Fibroblast of skin of right biceps (primary cell): Measurements from ENCODE around the gene AJM1.

ENCODE experiments used
- DNase-seq: peaks from one replicate; pipeline ENCODE4 v3.0.0-alpha.2; 2013

Gene AJM1

DNA sequence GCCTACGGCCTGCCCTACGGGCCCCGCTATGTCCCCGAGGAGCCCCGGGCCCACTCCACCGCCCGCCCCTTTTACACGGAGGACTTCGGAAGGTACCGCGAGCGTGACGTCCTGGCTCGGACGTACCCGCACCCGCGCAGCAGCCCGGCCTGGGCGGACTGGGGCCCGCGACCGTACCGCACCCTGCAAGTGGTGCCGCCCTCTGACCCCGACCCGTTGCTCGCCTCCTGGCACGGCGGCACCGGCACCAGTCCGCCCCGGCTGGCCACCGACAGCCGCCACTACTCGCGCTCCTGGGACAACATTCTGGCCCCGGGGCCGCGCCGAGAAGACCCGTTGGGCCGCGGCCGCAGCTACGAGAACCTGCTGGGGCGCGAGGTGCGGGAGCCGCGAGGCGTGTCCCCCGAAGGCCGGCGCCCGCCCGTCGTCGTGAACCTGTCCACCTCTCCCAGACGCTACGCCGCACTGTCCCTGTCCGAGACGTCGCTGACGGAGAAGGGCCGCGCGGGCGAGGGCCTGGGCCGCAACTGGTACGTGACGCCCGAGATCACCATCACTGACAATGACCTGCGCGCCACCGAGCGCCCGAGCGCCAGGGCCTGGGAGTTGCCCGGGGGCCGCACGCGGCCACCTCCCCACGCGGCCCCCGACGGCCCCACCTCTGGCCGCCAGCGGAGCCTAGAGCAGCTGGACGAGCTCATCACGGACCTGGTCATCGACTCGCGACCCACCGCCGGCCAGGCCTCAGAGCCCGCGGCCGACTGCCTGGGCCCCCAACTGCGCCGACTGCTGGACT, 3.4 kb downstream of the AJM1 start:
- no peak for DNase-seq

DNA sequence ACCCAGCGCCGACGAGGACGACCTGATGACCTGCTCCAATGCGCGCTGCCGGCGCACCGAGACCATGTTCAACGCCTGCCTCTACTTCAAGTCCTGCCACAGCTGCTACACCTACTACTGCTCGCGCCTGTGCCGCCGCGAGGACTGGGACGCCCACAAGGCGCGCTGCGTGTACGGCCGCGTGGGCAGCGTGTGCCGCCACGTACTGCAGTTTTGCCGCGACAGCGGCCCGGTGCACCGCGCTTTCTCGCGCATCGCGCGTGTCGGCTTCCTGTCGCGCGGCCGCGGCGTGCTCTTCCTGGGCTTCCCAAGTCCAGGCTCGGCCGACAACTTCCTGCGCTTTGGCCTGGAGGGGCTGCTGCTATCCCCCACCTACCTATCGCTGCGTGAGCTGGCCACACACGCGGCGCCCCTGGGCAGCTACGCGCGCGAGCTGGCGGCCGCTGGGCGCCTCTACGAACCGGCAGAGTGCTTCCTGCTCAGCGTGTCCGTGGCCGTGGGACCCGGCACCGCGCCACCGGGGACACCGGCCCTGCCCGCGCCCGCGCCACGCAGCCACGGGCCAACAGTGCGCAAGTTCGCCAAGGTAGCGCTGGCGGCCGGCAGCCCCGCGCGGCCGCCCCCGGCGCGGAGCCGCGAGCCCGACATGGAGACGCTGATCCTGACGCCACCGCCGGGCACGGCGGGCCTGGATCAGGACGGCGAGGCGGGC, 4.3 kb downstream of the AJM1 start:
- no peak for DNase-seq

DNA sequence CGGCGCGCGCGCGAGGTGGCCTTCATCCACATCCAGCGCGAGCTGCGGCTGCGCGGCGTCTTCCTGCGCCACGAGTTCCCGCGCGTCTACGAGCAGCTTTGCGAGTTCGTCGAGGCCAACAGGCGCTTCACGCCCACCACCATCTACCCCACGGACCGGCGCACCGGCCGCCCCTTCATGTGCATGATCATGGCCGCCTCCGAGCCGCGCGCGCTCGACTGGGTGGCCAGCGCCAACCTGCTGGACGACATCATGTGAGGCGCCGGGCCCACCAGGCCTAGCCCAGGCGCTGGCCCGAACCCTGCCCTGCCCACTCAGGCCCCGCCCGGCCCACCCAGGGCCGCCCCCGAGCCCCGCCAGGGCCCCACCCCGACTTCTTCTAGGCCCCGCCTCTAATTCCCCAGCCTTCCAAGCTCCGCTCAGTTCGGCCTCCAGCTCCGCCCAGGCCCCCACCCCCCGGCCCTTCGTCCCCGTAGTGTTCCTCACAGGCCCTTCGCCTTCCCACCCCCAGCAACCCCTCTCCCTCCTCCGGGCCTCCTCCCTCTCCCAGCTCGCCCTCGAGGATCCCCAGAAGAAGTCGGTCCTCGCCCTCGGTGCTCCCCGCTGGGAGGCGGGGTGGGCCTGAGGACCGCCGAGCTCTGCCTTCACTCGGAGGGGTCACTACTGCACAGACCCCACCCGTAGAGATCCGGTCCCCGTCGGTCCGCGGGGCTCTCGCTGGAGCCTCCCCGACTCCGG, 5.0 kb downstream of the AJM1 start:
- DNase-seq: peak; percentile 74

DNA sequence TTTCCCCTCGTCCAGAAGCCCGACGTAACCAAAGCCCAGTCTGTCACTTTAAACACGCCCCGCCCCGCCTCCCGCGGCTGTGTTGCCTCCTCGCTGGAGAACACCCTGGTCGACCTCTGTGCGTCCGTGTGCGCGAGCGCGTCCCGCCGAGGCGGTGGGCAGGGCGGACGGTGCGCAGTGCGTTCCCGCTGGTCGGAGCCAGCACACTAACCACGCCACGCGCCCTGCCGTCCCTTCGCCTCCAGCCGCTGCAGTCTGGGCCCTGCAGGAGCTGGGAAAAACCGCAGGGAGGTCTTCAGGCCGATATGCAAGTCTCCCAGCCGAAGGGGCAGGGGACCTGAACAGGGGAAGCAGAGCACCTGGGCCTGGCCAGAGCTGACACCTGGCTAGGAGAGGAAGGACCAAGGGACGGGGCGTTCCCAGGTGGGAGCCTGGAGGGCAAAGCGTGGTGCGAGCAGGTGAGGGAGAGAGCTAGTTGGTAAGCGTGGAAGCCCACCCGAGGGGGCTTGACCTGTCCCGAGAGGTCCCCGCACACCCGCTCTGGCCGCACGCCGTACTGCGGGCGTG, 5.6 kb downstream of the AJM1 start:
- DNase-seq: peak; percentile 82

DNA sequence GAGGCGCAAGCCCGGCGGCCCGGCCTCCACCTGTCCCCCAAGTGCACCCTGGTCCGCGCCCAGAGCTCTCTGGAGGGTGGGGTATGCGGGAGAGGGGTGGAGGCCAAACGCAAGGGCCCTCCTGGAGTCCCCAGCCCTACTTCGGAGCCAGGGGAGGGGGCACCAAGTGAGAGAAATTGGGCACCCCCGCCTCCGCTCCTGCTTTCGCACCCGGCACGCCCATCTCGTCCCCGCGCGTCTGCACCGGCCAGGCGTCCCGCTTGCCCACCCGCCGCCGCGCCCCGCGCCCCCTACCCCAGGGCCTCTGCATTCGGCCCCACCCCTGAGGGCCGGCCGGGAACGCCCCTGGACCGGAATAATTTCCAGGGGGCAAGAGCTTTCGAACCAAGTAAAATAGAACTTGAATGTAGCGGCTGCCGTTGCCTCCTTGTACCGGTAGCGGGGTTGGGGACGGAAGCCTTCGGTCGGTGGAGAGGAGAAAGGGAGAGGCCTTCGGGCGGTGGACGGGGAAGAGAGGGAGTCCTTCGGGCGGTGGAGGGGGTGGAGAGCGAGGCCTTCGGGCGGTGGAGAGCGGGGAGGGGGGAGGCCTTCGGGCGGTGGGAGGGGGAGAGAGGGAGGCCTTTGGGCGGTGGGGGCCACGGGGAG, 6.2 kb downstream of the AJM1 start:
- no peak for DNase-seq

DNA sequence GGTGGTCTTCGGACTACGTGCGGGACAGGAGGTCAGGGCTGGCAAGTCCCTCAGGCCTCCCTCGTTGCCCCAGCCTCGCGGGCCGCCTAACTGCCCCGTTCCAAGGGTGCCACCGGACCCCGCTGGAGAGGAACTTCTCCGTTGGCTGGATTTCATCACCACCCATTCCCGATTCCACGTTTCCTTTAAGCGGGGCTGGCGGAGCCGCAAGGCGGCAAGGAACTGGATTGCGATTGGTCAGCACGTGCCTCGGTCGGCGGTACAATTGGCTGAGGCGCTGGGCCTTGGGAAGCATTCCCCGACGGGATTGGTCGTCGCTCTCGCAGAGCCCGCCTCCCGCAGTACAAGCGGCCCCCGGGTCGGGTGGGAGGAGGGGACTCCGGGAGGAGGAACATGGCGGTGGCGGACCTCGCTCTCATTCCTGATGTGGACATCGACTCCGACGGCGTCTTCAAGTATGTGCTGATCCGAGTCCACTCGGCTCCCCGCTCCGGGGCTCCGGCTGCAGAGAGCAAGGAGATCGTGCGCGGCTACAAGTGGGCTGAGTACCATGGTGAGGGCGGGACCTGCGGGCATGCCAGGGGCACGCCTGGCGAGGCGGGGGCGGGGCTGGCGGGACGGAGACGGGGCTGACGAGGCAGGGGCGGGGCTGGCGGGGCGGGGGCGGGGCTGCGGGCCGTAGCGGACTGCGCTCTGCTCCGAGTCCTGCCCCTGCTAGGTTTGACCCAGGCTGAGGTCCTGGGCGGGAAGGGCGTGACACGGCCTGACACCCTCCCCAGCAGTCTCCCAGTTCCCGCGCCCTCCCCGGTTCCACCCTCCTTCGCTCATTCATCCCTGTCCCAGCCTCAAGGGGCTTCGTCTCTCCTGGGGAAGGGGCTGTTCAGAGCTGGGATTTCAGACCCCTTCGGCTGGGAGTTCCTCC, 7.0 kb downstream of the AJM1 start, which contains the start of gene PHPT1:
Gene PHPT1, plus strand, starts transcription at position 372 of the 922 bp plus-strand sequence. Its CDS starts 22 bp downstream, at position 394.
- DNase-seq: peak; percentile 99

DNA sequence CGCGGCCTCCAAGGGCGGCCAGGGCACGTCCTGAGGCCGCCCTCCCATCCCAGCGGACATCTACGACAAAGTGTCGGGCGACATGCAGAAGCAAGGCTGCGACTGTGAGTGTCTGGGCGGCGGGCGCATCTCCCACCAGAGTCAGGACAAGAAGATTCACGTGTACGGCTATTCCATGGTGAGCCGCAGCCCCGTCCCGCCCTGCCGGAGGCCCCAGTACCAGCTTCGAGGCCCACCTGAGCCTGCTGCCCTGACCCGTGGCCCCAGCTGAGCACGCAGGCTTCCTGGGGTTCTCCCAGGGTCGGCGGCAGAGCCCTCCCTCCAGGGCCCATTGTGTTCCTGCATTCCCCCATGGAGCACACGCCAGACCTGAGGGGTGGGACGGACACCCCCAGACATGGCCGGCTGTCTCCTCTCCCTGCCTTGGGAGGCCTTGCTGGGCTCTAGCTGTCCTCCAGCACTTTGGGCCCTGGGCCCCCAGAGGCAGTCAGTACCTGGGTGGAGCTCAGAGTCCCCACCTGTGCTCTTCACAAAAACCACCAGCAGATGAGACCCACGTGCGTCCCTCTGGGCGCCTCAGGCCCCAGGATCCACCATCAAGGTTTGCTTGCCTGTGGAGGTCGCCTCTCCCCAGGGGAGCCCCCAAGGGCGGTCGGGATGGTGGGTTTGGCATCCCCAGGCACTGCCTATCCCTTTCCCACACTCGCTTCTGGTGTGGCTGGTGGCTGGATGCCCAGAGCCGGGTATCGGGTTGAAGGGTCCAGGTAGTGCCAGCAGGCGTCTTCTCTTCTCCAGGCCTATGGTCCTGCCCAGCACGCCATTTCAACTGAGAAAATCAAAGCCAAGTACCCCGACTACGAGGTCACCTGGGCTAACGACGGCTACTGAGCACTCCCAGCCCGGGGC, 7.9 kb downstream of the AJM1 start:
- no peak for DNase-seq

DNA sequence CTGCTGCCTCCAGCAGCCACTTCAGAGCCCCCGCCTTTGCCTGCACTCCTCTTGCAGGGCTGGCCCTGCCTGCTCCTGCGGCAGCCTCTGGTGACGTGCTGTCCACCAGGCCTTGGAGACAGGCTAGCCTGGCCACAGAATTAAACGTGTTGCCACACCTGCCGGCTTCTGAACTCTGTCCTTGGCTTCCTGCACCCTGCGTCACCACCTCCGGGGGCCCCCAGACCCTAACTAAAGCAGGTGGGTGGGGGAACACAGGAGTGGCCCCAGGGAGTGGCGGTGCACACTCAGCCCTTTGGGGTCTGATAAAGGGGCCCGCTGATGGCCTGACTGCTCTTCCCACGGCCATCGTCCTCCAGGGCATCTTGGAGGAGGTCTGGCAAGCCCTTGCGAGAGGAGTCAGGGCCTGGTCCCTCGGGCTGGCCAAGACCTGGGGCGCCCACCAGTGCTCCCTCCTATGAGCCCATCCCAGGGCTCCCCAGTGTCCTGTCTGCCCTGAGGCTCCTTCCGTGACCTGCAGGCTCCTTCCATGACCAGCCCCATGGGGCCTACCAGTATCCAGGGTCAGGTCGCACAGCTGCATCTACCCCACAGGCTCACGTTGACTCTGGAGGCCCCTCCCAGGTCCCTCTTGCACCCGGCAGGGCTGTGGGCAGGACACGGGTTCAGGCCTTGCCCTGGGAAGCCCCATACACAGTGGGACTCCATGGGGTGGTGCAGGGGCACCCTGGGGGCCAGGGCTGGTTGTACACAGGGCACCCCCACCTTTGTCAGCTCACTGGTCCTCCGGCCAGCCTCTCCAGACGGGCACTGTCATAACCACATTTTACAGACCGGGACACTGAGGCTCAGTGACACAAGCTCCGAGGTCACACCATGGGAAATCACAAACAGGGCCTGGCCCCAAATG, 8.8 kb downstream of the AJM1 start:
- DNase-seq: no peak

DNA sequence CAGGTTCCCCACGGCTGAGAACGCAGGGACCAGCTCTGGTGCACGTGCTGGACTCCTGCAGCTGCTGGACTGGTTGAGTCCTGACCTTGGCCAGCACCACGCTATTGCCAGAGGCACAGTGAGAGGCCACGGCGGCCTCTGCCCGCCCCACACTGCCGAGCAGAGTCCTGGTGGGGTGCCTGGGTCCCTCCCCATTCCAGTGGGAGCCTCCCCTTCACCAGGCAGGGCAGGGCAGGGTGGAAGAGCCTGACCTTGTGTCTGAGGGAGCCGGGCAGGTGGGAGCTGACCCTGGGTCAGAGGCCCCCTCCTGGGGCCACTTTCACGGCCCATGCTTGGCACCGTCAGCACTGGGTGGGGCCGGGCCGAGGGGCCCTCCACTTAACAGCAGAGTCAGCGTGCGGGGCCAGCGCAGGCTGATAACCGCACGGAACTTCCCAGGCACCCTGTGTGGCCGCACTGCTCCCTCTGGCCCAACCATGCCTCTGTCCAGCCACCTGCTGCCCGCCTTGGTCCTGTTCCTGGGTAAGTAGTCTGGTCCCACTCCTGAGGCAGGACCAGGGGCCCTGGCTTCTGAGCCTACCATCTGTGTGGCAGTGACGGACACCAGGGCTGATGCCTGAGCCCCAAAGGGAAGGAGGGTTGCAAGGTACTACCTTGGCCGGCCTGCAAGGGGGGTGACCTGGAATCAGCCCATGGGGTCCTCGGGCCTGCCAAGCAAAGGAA, 9.8 kb downstream of the AJM1 start, which contains the start of gene MAMDC4:
Gene MAMDC4, plus strand, starts transcription at position 406 of the 723 bp plus-strand sequence. Its CDS starts 71 bp downstream, at position 477.
- no peak for DNase-seq

DNA sequence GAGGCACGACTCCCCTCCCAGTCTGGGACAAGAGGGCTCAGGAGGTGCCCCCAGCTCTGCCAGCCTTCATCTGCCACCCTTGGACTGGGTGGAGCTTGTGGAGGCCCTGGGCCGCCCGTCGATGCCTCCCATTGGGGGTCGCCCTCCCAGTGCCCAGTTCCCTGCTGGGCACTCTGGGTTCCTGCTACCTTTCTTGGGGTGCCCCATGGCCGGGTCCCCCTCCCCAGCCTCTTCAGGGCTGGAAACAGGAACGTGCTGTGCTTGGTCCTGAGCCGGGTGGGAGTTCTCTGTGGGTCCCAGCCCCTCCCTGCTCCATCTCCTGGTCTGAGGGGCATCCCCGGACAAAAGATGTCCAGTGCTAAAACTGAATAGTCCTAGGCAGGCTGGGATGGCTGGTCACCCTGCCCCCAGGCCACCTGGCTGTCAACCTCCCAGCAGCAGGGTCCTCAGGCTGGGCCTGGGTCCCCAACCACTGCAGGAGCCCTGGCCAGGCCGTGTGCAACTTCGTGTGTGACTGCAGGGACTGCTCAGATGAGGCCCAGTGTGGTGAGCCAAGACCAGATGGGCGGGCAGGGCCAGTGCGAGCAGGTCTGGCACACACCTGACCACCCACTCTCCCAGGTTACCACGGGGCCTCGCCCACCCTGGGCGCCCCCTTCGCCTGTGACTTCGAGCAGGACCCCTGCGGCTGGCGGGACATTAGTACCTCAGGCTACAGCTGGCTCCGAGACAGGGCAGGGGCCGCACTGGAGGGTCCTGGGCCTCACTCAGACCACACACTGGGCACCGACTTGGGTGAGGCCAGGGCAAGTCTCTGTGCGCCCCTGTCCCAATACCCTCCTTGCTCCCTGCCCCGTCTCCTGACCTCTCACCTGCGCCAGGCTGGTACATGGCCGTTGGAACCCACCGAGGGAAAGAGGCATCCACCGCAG, 10.7 kb downstream of the AJM1 start:
- no peak for DNase-seq

DNA sequence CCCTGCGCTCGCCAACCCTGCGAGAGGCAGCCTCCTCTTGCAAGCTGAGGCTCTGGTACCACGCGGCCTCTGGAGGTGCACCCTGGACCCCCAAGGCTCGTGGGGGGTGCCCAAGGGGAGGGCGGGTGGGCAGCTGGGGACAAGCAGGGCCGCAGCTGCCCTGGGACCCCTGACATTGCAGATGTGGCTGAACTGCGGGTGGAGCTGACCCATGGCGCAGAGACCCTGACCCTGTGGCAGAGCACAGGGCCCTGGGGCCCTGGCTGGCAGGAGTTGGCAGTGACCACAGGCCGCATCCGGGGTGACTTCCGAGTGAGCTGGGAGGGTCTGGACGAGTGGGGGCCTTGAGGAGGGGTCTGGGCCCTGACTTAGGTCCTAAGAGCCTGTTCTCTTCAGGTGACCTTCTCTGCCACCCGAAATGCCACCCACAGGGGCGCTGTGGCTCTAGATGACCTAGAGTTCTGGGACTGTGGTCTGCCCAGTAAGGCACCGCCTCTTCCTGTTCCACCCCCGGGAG, 11.4 kb downstream of the AJM1 start:
- no peak for DNase-seq

DNA sequence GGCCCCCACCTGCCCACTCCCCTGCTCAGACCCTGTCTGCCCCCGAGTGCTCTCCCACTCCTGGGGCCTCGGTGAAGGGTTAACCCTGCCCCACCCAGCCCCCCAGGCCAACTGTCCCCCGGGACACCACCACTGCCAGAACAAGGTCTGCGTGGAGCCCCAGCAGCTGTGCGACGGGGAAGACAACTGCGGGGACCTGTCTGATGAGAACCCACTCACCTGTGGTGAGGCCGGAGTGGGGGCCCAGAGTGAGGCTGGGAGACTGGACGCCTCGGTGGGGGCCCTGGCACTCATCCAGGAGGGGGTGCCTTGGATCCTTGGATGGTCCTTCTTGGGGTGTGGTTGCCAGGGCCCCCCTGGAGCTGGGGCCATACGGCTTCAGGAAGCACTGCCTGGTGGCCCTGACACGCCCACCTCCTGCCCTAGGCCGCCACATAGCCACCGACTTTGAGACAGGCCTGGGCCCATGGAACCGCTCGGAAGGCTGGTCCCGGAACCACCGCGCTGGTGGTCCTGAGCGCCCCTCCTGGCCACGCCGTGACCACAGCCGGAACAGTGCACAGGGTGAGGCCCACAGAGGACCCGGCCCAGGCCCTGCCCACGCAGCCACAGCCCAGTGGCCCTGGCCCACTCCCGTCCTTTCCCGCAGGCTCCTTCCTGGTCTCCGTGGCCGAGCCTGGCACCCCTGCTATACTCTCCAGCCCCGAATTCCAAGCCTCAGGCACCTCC, 12.0 kb downstream of the AJM1 start:
- no peak for DNase-seq

DNA sequence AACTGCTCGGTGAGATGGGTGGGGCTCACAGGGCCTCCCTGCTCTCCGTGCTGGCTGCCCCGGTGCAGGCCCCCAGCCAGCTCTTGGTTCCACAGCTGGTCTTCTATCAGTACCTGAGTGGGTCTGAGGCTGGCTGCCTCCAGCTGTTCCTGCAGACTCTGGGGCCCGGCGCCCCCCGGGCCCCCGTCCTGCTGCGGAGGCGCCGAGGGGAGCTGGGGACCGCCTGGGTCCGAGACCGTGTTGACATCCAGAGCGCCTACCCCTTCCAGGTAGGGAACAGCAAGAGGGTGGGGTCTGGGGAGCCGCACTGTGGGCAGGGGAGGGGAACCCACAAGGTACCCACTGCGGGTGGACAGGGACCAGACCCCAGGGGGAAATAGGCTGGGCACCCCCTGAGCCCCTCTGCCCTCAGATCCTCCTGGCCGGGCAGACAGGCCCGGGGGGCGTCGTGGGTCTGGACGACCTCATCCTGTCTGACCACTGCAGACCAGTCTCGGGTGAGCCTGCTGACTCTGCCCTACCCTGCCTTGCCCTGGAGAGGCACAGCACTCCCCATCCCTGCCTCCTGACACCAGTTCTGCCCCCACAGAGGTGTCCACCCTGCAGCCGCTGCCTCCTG, 12.7 kb downstream of the AJM1 start:
- DNase-seq: no peak

DNA sequence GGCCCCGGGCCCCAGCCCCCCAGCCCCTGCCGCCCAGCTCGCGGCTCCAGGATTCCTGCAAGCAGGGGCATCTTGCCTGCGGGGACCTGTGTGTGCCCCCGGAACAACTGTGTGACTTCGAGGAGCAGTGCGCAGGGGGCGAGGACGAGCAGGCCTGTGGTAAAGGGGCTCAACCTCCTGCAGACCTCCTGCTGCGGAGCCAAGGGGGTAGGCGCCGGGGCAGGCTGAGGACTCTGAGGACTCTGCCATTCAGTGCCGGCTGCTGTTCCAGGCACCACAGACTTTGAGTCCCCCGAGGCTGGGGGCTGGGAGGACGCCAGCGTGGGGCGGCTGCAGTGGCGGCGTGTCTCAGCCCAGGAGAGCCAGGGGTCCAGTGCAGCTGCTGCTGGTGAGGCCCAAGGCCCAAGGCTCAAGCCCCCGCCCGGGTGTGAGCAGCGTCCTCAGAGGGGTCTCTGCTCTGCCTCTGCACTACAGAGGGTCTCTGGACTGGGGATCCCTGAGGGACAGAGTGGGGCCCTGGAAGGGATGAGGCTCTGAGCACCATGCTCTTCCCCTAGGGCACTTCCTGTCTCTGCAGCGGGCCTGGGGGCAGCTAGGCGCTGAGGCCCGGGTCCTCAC, 13.3 kb downstream of the AJM1 start:
- DNase-seq: no peak

DNA sequence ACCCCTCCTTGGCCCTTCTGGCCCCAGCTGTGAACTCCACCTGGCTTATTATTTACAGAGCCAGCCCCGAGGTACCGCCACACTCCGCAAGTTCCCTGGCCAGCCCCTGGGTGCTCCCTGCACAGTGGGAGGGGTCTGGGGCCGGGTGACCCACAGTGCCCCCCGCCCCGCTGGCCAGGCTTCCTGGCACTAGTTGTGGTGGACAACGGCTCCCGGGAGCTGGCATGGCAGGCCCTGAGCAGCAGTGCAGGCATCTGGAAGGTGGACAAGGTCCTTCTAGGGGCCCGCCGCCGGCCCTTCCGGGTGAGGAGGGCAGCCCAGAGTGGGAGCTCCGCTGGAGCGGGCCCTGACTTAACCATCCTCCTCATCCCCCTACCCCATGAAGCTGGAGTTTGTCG, 13.8 kb downstream of the AJM1 start:
- DNase-seq: no peak
